ENCODE results near the gene ITPR1. TPM values are rescaled to one million over a fixed set of nuclear protein-coding genes. Genes with fewer than 3 reads are reported as not detected.

ITPR1 gene
- total RNA-seq, 1 donor from 2014 or later = 6.7 TPM

GRCh38 chr3:4529876-4530588 is 36.9 kb downstream of the ITPR1 start:
- H3K4me3 Mint-ChIP-seq (ENCODE audit: unreplicated experiment) = no peak overlapping the region
- TF ChIP-seq EZH2 (IDR thresholded peaks at IDR 0.05; ENCODE audit: insufficient read depth, low read length) (no peak), CTCF (IDR thresholded peaks at IDR 0.05; ENCODE audit: insufficient read depth, low read depth, low read length) (no peak)
- H3K36me3 Mint-ChIP-seq (ENCODE audit: low read depth, unreplicated experiment) = no peaks in the 10 kb centered on the region
- Histone ChIP-seq H3K4me2 (ENCODE audit: low read length) (no peak overlapping the region), H3K4me3 (ENCODE audit: insufficient read depth, low read depth, low read length) (no peak overlapping the region), H3K36me3 (ENCODE audit: insufficient read depth, low read length) (no peaks in the 10 kb centered on the region), H3K9me3 (ENCODE audit: insufficient read depth, low read depth, low read length) (no peaks in the 10 kb centered on the region), H3K27me3 (ENCODE audit: insufficient read depth, low read length) (peaks cover 3% of the 10 kb centered on the region), H3K4me1 (ENCODE audit: insufficient read depth, low read length) (peaks cover 5% of the 10 kb centered on the region), H4K20me1 (ENCODE audit: insufficient read depth, low read length) (no peaks in the 10 kb centered on the region), H3K79me2 (ENCODE audit: insufficient read depth, low read length) (no peaks in the 10 kb centered on the region), H3K27ac (ENCODE audit: low read depth, low read length) (no peak overlapping the region), H2AFZ (ENCODE audit: low read depth, low read length) (no peak overlapping the region), H3K9ac (ENCODE audit: low read length) (no peak overlapping the region)
- H3K27me3 Mint-ChIP-seq (ENCODE audit: low read depth, unreplicated experiment) = peaks cover 5% of the 10 kb centered on the region
- no peak for DNase-seq (ENCODE audit: low read depth)
- peaks cover 13% of the 10 kb centered on the region for H3K4me1 Mint-ChIP-seq (ENCODE audit: low read depth, unreplicated experiment)
- H3K9me3 Mint-ChIP-seq (ENCODE audit: unreplicated experiment) = no peaks in the 10 kb centered on the region
- no peak overlapping the region for H3K27ac Mint-ChIP-seq (ENCODE audit: unreplicated experiment)
- FAIRE-seq = no peak

- FAIRE-seq (no peak), DNase-seq (ENCODE audit: low read depth) (peak; percentile 46)
- H2AFZ ChIP-seq (ENCODE audit: low read depth, low read length) = no peak overlapping the region
- no peak for TF ChIP-seq EZH2 (IDR thresholded peaks at IDR 0.05; ENCODE audit: insufficient read depth, low read length)
- TF ChIP-seq CTCF (IDR thresholded peaks at IDR 0.05; ENCODE audit: insufficient read depth, low read depth, low read length) = no peak
- Mint-ChIP-seq H3K9me3 (ENCODE audit: unreplicated experiment) (no peaks in the 10 kb centered on the region), H3K27ac (ENCODE audit: unreplicated experiment) (peak overlapping the region; percentile 12), H3K4me3 (ENCODE audit: unreplicated experiment) (no peak overlapping the region), H3K27me3 (ENCODE audit: low read depth, unreplicated experiment) (peaks cover 5% of the 10 kb centered on the region), H3K4me1 (ENCODE audit: low read depth, unreplicated experiment) (peaks cover 13% of the 10 kb centered on the region), H3K36me3 (ENCODE audit: low read depth, unreplicated experiment) (no peaks in the 10 kb centered on the region)
- peaks cover 5% of the 10 kb centered on the region for H3K4me1 ChIP-seq (ENCODE audit: insufficient read depth, low read length)
- H3K36me3 ChIP-seq (ENCODE audit: insufficient read depth, low read length) = no peaks in the 10 kb centered on the region
- H3K4me3 ChIP-seq (ENCODE audit: insufficient read depth, low read depth, low read length) = no peak overlapping the region
- H3K27ac ChIP-seq (ENCODE audit: low read depth, low read length) = no peak overlapping the region
- no peaks in the 10 kb centered on the region for H4K20me1 ChIP-seq (ENCODE audit: insufficient read depth, low read length)
- H3K9ac ChIP-seq (ENCODE audit: low read length) = no peak overlapping the region
- no peak overlapping the region for H3K4me2 ChIP-seq (ENCODE audit: low read length)
- no peaks in the 10 kb centered on the region for H3K79me2 ChIP-seq (ENCODE audit: insufficient read depth, low read length)
- H3K27me3 ChIP-seq (ENCODE audit: insufficient read depth, low read length) = peaks cover 3% of the 10 kb centered on the region
- H3K9me3 ChIP-seq (ENCODE audit: insufficient read depth, low read depth, low read length) = no peaks in the 10 kb centered on the region
Measured at GRCh38 chr3:4531478-4532025, 38.4 kb downstream of the ITPR1 start.
